HUES6 (cell line): ENCODE results near the gene SLC35G3.
"Not testable (repeated sequence)": the region's sequence is repeated elsewhere in the genome, so short reads cannot be mapped to it uniquely, and the experiment has no call there.

Source experiments
- H3K27ac ChIP-seq: 2 replicates; pipeline ENCODE4 v1.7.0; 2013; ENCODE audit warnings: low read depth, mild to moderate bottlenecking, low read length, inconsistent platforms
- H3K27me3 ChIP-seq: 2 replicates; pipeline ENCODE4 v1.6.1; 2013; ENCODE audit warnings: low read length; ENCODE audit not compliant: control insufficient read depth, insufficient read depth
- H3K36me3 ChIP-seq: 2 replicates; pipeline ENCODE4 v1.6.1; 2013; ENCODE audit warnings: low read length; ENCODE audit not compliant: control insufficient read depth, insufficient read depth
- H3K4me1 ChIP-seq: 2 replicates; pipeline ENCODE4 v1.6.1; 2013; ENCODE audit warnings: low read length; ENCODE audit not compliant: control insufficient read depth, insufficient read depth
- H3K4me3 ChIP-seq: 2 replicates; pipeline ENCODE4 v1.5.1; 2013; ENCODE audit warnings: low read depth, low read length
- H3K9ac ChIP-seq: one replicate; pipeline ENCODE4 v1.6.1; 2013; ENCODE audit warnings: mild to moderate bottlenecking, low read length
- H3K9me3 ChIP-seq: 2 replicates; pipeline ENCODE4 v1.6.1; 2013; ENCODE audit warnings: low read depth, low read length; ENCODE audit not compliant: control insufficient read depth, insufficient read depth

Gene SLC35G3

DNA sequence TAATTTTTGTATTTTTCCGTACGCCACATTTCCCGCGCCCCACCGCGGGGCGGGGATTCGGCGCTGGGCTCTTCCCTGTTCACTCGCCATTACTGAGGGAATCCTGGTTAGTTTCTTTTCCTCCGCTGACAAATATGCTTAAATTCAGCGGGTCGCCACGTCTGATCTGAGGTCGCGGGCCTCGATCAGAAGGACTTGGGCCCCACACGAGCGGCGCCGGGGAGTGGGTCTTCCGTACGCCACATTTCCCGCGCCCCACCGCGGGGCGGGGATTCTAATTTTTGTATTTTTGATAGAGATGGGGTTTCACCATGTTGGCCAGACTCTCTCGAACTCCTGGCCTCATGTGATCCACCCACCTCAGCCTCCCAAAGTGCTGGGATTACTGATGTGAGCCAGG lies 43.1 kb downstream of the SLC35G3 start:
- H3K27ac ChIP-seq, H3K9me3 ChIP-seq, H3K4me3 ChIP-seq, H3K9ac ChIP-seq, H3K27me3 ChIP-seq, H3K4me1 ChIP-seq, H3K36me3 ChIP-seq: not testable (repeated sequence)

DNA sequence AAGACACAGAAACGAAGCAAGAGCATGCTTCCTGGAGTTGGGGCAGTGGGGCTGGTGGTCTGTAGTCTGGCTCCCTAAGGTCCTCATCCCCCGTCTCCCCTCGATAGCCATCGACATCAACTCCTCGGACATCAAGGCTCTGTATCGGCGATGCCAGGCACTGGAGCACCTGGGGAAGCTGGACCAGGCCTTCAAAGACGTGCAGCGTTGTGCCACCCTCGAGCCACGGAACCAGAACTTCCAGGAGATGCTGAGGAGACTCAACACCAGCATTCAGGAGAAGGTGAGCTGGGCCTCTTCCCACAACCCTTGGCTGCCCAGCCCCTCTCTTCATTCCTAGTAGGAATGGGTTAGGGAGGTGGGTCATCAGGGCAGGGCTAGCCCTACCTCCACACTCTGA lies 44.3 kb downstream of the SLC35G3 start:
- Histone ChIP-seq H3K27me3 (no peaks in the 10 kb centered on the region; the same call in 1 of the 2 replicates), H3K4me1 (no peaks in the 10 kb centered on the region), H3K4me3 (no peak overlapping the region), H3K9me3 (no peaks in the 10 kb centered on the region), H3K9ac (no peak overlapping the region), H3K36me3 (no peaks in the 10 kb centered on the region), H3K27ac (no peak overlapping the region)

DNA sequence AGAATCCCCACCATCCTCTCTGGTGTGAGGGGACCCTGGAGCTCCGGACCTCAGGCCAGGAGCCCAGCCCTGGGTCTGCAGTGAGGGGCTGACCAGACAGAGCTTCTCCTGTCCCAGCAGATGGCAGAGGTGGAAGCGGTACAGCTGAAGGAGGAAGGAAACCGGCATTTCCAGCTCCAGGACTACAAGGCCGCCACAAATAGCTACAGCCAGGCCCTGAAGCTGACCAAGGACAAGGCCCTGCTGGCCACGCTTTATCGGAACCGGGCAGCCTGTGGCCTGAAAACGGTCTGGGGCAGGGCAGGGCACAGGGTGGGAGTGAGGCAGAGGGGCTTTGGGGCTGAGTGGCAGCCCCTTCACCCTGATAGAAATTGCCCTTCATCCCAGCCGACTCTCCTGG lies 46.0 kb downstream of the SLC35G3 start:
- Histone ChIP-seq H3K36me3 (no peaks in the 10 kb centered on the region), H3K9ac (no peak overlapping the region), H3K9me3 (no peaks in the 10 kb centered on the region), H3K27me3 (no peaks in the 10 kb centered on the region), H3K4me3 (no peak overlapping the region), H3K27ac (no peak overlapping the region), H3K4me1 (no peaks in the 10 kb centered on the region)

DNA sequence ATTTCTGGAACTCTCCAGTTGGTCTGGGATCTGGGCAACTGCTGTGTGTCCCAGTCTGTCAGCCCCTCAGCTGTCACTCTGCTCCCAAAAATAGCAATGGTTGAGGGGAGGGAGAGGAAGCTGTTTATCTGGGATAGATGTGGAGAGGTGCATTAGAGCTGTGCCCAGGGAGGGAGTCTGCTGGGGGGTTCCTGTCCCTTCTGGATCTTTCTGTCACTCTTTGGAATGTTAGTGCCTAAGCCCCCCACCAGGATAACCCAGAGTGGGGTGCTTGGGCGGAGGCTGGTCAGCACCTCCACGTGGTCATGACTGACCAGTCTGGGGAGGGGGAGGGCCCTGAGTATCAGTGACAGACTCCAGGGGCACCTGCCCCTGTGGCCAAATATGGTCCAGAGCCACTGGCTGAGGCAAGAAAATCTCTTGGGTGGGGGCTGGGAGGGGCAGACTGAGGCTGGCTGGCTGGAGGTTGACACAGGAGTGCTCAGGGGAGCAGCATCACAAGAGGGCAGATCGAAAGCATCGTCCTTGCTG lies 46.8 kb downstream of the SLC35G3 start, which contains the start of gene UNC45B:
Gene UNC45B (plus strand): TSS at position 443 of the 531 bp plus-strand sequence. CDS start 447 bp downstream, outside the sequence.
- no peak within 1 kb of the TSS for H3K4me3 ChIP-seq
- H3K4me1 ChIP-seq: no peaks in the 10 kb centered on the region
- no peaks in the 10 kb centered on the region for H3K27me3 ChIP-seq
- H3K9me3 ChIP-seq: no peaks in the 10 kb centered on the region
- no peak within 1 kb of the TSS for H3K9ac ChIP-seq
- no peaks in the 10 kb centered on the region for H3K36me3 ChIP-seq
- no peak within 1 kb of the TSS for H3K27ac ChIP-seq

DNA sequence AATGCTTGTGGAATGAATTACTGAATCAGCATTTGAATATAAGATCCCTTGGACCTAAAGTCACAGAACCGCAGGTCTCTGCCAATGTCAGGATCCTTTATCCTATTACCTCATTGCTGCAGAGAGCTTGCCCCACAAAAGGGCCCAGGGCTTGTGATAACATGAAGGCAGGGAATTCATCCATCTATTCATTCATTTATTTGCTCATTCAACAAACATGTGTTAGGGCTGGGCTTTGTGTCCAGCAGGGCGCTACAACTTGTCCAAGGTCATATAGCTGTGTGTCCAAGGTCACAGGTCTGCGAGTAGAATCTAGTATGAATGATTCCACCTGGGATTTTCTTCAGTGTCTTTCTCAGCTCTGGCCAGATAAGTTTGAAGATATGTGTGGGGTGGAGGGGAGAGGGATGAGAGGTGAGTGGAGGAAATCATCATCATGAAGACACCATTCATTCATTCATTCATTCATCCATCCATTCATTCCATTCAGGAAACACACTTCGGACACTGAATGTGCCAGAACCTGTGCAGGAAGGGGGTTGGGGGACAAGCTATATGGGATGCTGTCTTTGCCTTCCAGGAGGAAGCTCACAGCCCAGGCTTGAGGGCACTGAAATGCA lies 47.9 kb downstream of the SLC35G3 start:
- Histone ChIP-seq H3K9ac (no peak overlapping the region), H3K27ac (no peak overlapping the region), H3K27me3 (no peaks in the 10 kb centered on the region), H3K4me1 (no peaks in the 10 kb centered on the region), H3K4me3 (no peak overlapping the region), H3K9me3 (no peaks in the 10 kb centered on the region), H3K36me3 (no peaks in the 10 kb centered on the region)

DNA sequence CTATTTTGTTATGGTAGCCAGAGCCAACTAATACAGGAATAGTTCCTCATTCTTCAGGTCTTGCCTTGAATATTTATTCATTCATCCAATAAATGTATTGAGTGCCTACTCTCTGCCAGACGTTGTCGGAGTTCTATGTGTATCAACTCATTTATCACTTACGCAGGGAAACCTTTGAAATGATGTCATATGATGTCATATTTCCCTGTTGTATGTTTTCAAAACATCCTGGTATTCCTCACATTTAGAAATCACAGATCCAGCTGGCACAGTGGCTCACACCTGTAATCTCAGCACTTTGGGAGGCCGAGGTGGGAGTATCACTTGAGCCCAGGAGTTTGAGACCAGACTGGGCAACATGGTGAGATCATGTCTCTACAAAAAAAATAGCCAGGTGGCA lies 49.4 kb downstream of the SLC35G3 start:
- Histone ChIP-seq H3K4me1 (no peaks in the 10 kb centered on the region), H3K4me3 (no peak overlapping the region), H3K9me3 (no peaks in the 10 kb centered on the region), H3K9ac (no peak overlapping the region), H3K27me3 (no peaks in the 10 kb centered on the region), H3K36me3 (peaks cover 2% of the 10 kb centered on the region), H3K27ac (no peak overlapping the region)
